Subcutaneous abdominal adipose tissue (tissue), 5 donors: ENCODE measurements around the gene PBX4.
A peak's percentile ranks its signal among the peaks of the same experiment; 100 is the strongest.

Experiments
- H3K27ac ChIP-seq: one replicate; pipeline ENCODE4 v1.7.0; 2013; ENCODE audit warnings: low read depth, mild to moderate bottlenecking, inconsistent platforms, low read length, moderate library complexity
- H3K27me3 ChIP-seq, 5 donors: one replicate each; pipeline ENCODE4 v1.7.0; 2013; ENCODE audit warnings: low read length in 5 of 5, inconsistent platforms in 1 of 5; ENCODE audit not compliant: control insufficient read depth in 5 of 5, insufficient read depth in 4 of 5
- H3K36me3 ChIP-seq, 5 donors: one replicate each; pipeline ENCODE4 v1.7.0; 2013; ENCODE audit warnings: low read length in 5 of 5; ENCODE audit not compliant: control insufficient read depth in 5 of 5, insufficient read depth in 5 of 5
- H3K4me1 ChIP-seq, 5 donors: one replicate each; pipeline ENCODE4 v1.7.0; 2013; ENCODE audit warnings: low read length in 5 of 5, mild to moderate bottlenecking in 3 of 5, moderate library complexity in 1 of 5; ENCODE audit not compliant: control insufficient read depth in 5 of 5, insufficient read depth in 5 of 5
- H3K4me3 ChIP-seq, 5 donors: one replicate each; pipeline ENCODE4 v1.7.0; 2013; ENCODE audit warnings: low read length in 5 of 5, low read depth in 1 of 5
- H3K9ac ChIP-seq, 5 donors: one replicate each; pipeline ENCODE4 v1.7.0; 2013; ENCODE audit warnings: low read length in 5 of 5, mild to moderate bottlenecking in 4 of 5, moderate library complexity in 3 of 5
- H3K9me3 ChIP-seq, 5 donors: one replicate each; pipeline ENCODE4 v1.7.0; 2013; ENCODE audit warnings: low read length in 5 of 5; ENCODE audit not compliant: control insufficient read depth in 5 of 5
- donor health status: healthy.
- donor health status: healthy.
- donor health status: healthy.
- donor health status: healthy.
- donor health status: healthy.

PBX4 gene

GRCh38 chr19:19561946-19562664 lies 56.4 kb downstream of the PBX4 start:
- Histone ChIP-seq H3K27ac (no peak overlapping the region), H3K9me3 (no peaks in the 10 kb centered on the region), H3K4me1 (no peaks in the 10 kb centered on the region), H3K27me3 (peaks cover 0 to 2% (median 0%) of the 10 kb centered on the region in 5 donors), H3K9ac (no peak overlapping the region), H3K36me3 (no peaks in the 10 kb centered on the region), H3K4me3 (no peak overlapping the region)

GRCh38 chr19:19559931-19560330 lies 58.6 kb downstream of the PBX4 start:
- Histone ChIP-seq H3K4me3 (no peak overlapping the region), H3K9ac (no peak overlapping the region), H3K9me3 (no peaks in the 10 kb centered on the region), H3K36me3 (no peaks in the 10 kb centered on the region), H3K4me1 (no peaks in the 10 kb centered on the region), H3K27me3 (peaks cover 0 to 2% (median 0%) of the 10 kb centered on the region in 5 donors), H3K27ac (no peak overlapping the region)

- Histone ChIP-seq H3K27me3 (peaks cover 0 to 2% (median 0%) of the 10 kb centered on the region in 5 donors), H3K4me1 (peaks cover 0 to 12% (median 10%) of the 10 kb centered on the region in 5 donors), H3K9ac (no peak overlapping the region), H3K27ac (no peak overlapping the region), H3K9me3 (no peaks in the 10 kb centered on the region), H3K36me3 (no peaks in the 10 kb centered on the region), H3K4me3 (no peak overlapping the region)
Measured at GRCh38 chr19:19558636-19559035, 59.9 kb downstream of the PBX4 start.

- H3K36me3 ChIP-seq: no peaks in the 10 kb centered on the region
- no peaks in the 10 kb centered on the region for H3K9me3 ChIP-seq
- H3K4me3 ChIP-seq: no peak overlapping the region
- no peak overlapping the region for H3K9ac ChIP-seq
- H3K27ac ChIP-seq: no peak overlapping the region
- H3K27me3 ChIP-seq: peaks cover 0 to 1% (median 0%) of the 10 kb centered on the region in 5 donors
- H3K4me1 ChIP-seq: peaks cover 0 to 13% (median 11%) of the 10 kb centered on the region in 5 donors
Measured at GRCh38 chr19:19558055-19558454, 60.4 kb downstream of the PBX4 start.

- Histone ChIP-seq H3K9ac (peak overlapping the region in 1 of 5 donors; percentile 44), H3K36me3 (no peaks in the 10 kb centered on the region), H3K27me3 (peaks cover 0 to 11% (median 0%) of the 10 kb centered on the region in 5 donors), H3K4me1 (peaks cover 0 to 13% (median 11%) of the 10 kb centered on the region in 5 donors), H3K27ac (no peak overlapping the region), H3K9me3 (peaks cover 0 to 5% (median 3%) of the 10 kb centered on the region in 5 donors), H3K4me3 (peak overlapping the region in 1 of 5 donors; percentile 15)
Measured at GRCh38 chr19:19554074-19555023, 64.1 kb downstream of the PBX4 start.

- Histone ChIP-seq H3K9ac (no peak overlapping the region), H3K4me3 (no peak overlapping the region), H3K36me3 (no peaks in the 10 kb centered on the region), H3K4me1 (peaks cover 0 to 13% (median 11%) of the 10 kb centered on the region in 5 donors), H3K9me3 (peaks cover 0 to 8% (median 5%) of the 10 kb centered on the region in 5 donors), H3K27me3 (peaks cover 0 to 15% (median 0%) of the 10 kb centered on the region in 5 donors), H3K27ac (no peak overlapping the region)
Measured at GRCh38 chr19:19553670-19554069, 64.8 kb downstream of the PBX4 start.

GRCh38 chr19:19552798-19553197 lies 65.7 kb downstream of the PBX4 start:
- Histone ChIP-seq H3K4me1 (peaks cover 0 to 13% (median 11%) of the 10 kb centered on the region in 5 donors), H3K27ac (no peak overlapping the region), H3K9me3 (peaks cover 0 to 8% (median 5%) of the 10 kb centered on the region in 5 donors), H3K9ac (no peak overlapping the region), H3K27me3 (peaks cover 0 to 20% (median 0%) of the 10 kb centered on the region in 5 donors), H3K4me3 (no peak overlapping the region), H3K36me3 (no peaks in the 10 kb centered on the region)

- H3K4me1 ChIP-seq: peaks cover 0 to 22% (median 14%) of the 10 kb centered on the region in 5 donors
- no peak overlapping the region for H3K27ac ChIP-seq
- H3K9me3 ChIP-seq: peaks cover 0 to 8% (median 5%) of the 10 kb centered on the region in 5 donors
- H3K27me3 ChIP-seq: peaks cover 0 to 25% (median 2%) of the 10 kb centered on the region in 5 donors
- H3K4me3 ChIP-seq: no peak overlapping the region
- no peak overlapping the region for H3K9ac ChIP-seq
- H3K36me3 ChIP-seq: no peaks in the 10 kb centered on the region
Measured at GRCh38 chr19:19551853-19552192, 66.7 kb downstream of the PBX4 start.

GRCh38 chr19:19550972-19551852 lies 67.3 kb downstream of the PBX4 start:
- Histone ChIP-seq H3K4me3 (no peak overlapping the region), H3K9me3 (peaks cover 0 to 8% (median 5%) of the 10 kb centered on the region in 5 donors), H3K4me1 (peaks cover 0 to 28% (median 20%) of the 10 kb centered on the region in 5 donors), H3K36me3 (no peaks in the 10 kb centered on the region), H3K27me3 (peaks cover 0 to 25% (median 2%) of the 10 kb centered on the region in 5 donors), H3K27ac (no peak overlapping the region), H3K9ac (no peak overlapping the region)
